HEK293 (cell line): ENCODE results near the gene BET1L.

ENCODE experiments used
- BCL6B ChIP-seq: fragments of 450-650 bp; formaldehyde crosslinking; IDR thresholded peaks from 2 replicates; pipeline ENCODE4 v1.5.1; 2017; ENCODE audit warnings: missing biosample characterization, missing genetic modification characterization
- SP3 ChIP-seq: fragments of 450-650 bp; formaldehyde crosslinking; IDR thresholded peaks from 2 replicates; pipeline ENCODE4 v1.5.1; 2016; ENCODE audit warnings: missing biosample characterization, missing genetic modification characterization
- WT1 ChIP-seq: fragments of 450-650 bp; formaldehyde crosslinking; IDR thresholded peaks from 2 replicates; pipeline ENCODE4 v1.5.1; 2016; ENCODE audit warnings: missing biosample characterization, missing genetic modification characterization
- ZBTB1 ChIP-seq: fragments of 450-650 bp; formaldehyde crosslinking; IDR thresholded peaks from 2 replicates; pipeline ENCODE4 v1.5.1; 2016; ENCODE audit warnings: missing biosample characterization, missing genetic modification characterization
- ZBTB11 ChIP-seq: fragments of 450-650 bp; formaldehyde crosslinking; conservative IDR thresholded peaks from 2 replicates; pipeline ENCODE4 v1.5.1; 2016; ENCODE audit warnings: low read depth, missing biosample characterization, missing genetic modification characterization
- ZBTB21 ChIP-seq: fragments of 450-650 bp; formaldehyde crosslinking; IDR thresholded peaks from 2 replicates; pipeline ENCODE4 v1.5.1; 2017; ENCODE audit warnings: missing biosample characterization, missing genetic modification characterization
- ZBTB6 ChIP-seq: fragments of 450-650 bp; formaldehyde crosslinking; IDR thresholded peaks from 2 replicates; pipeline ENCODE4 v1.5.1; 2017; ENCODE audit warnings: missing biosample characterization, missing genetic modification characterization
- ZBTB7A ChIP-seq: fragments of 450-650 bp; formaldehyde crosslinking; IDR thresholded peaks from 2 replicates; pipeline ENCODE4 v1.5.1; 2016; ENCODE audit warnings: low read depth, missing biosample characterization, missing genetic modification characterization
- ZFP37 ChIP-seq: fragments of 450-650 bp; formaldehyde crosslinking; IDR thresholded peaks from 2 replicates; pipeline ENCODE4 v1.5.1; 2016; ENCODE audit warnings: missing biosample characterization, missing genetic modification characterization
- ZFP69B ChIP-seq: fragments of 450-650 bp; formaldehyde crosslinking; IDR thresholded peaks from 2 replicates; pipeline ENCODE4 v1.5.1; 2016; ENCODE audit warnings: missing biosample characterization, missing genetic modification characterization
- ZNF10 ChIP-seq: fragments of 450-650 bp; formaldehyde crosslinking; IDR thresholded peaks from 2 replicates; pipeline ENCODE4 v1.5.1; 2017; ENCODE audit warnings: missing biosample characterization, missing genetic modification characterization
- ZNF148 ChIP-seq: fragments of 450-650 bp; formaldehyde crosslinking; IDR thresholded peaks from 2 replicates; pipeline ENCODE4 v1.5.0; 2017; ENCODE audit warnings: missing biosample characterization, missing genetic modification characterization, borderline replicate concordance
- ZNF174 ChIP-seq: fragments of 450-650 bp; formaldehyde crosslinking; IDR thresholded peaks from 2 replicates; pipeline ENCODE4 v1.5.0; 2017; ENCODE audit warnings: missing biosample characterization, mild to moderate bottlenecking, missing genetic modification characterization
- ZNF211 ChIP-seq: fragments of 450-650 bp; formaldehyde crosslinking; IDR thresholded peaks from 2 replicates; pipeline ENCODE4 v1.5.1; 2016; ENCODE audit warnings: low read depth, missing biosample characterization, missing genetic modification characterization
- ZNF239 ChIP-seq: fragments of 450-650 bp; formaldehyde crosslinking; IDR thresholded peaks from 2 replicates; pipeline ENCODE4 v1.5.1; 2016; ENCODE audit warnings: missing biosample characterization, missing genetic modification characterization
- ZNF248 ChIP-seq: fragments of 450-650 bp; formaldehyde crosslinking; IDR thresholded peaks from 2 replicates; pipeline ENCODE4 v1.5.1; 2017; ENCODE audit warnings: missing biosample characterization, missing genetic modification characterization
- ZNF26 ChIP-seq: fragments of 450-650 bp; formaldehyde crosslinking; IDR thresholded peaks from 2 replicates; pipeline ENCODE4 v1.5.1; 2016; ENCODE audit warnings: missing biosample characterization, missing genetic modification characterization
- ZNF280D ChIP-seq: fragments of 450-650 bp; formaldehyde crosslinking; IDR thresholded peaks from 2 replicates; pipeline ENCODE4 v1.5.1; 2016; ENCODE audit warnings: missing biosample characterization, missing genetic modification characterization
- ZNF311 ChIP-seq: fragments of 450-650 bp; formaldehyde crosslinking; IDR thresholded peaks from 2 replicates; pipeline ENCODE4 v1.5.1; 2017; ENCODE audit warnings: missing biosample characterization, missing genetic modification characterization, borderline replicate concordance
- ZNF335 ChIP-seq: fragments of 450-650 bp; formaldehyde crosslinking; conservative IDR thresholded peaks from 2 replicates; pipeline ENCODE4 v1.5.1; 2016; ENCODE audit warnings: missing biosample characterization, missing genetic modification characterization
- ZNF391 ChIP-seq: fragments of 450-650 bp; formaldehyde crosslinking; IDR thresholded peaks from 2 replicates; pipeline ENCODE4 v1.5.1; 2016; ENCODE audit warnings: low read depth, missing biosample characterization, missing genetic modification characterization, borderline replicate concordance
- ZNF404 ChIP-seq: fragments of 450-650 bp; formaldehyde crosslinking; IDR thresholded peaks from 2 replicates; pipeline ENCODE4 v1.5.1; 2017; ENCODE audit warnings: missing biosample characterization, missing genetic modification characterization
- ZNF658 ChIP-seq: fragments of 450-650 bp; formaldehyde crosslinking; IDR thresholded peaks from 2 replicates; pipeline ENCODE4; 2016; ENCODE audit warnings: missing biosample characterization, missing genetic modification characterization
- ZNF660 ChIP-seq: fragments of 450-650 bp; IDR thresholded peaks from 2 replicates; pipeline ENCODE4 v1.5.1; 2018; ENCODE audit warnings: missing biosample characterization, mild to moderate bottlenecking, missing genetic modification characterization
- ZNF670 ChIP-seq: fragments of 450-650 bp; formaldehyde crosslinking; IDR thresholded peaks from 2 replicates; pipeline ENCODE4 v1.5.1; 2016; ENCODE audit warnings: missing biosample characterization, missing genetic modification characterization, low read depth
- ZNF785 ChIP-seq: fragments of 450-650 bp; formaldehyde crosslinking; IDR thresholded peaks from 2 replicates; pipeline ENCODE4 v1.5.1; 2016; ENCODE audit warnings: missing biosample characterization, missing genetic modification characterization
- ZSCAN23 ChIP-seq: fragments of 450-650 bp; formaldehyde crosslinking; IDR thresholded peaks from 2 replicates; pipeline ENCODE4 v1.5.1; 2016; ENCODE audit warnings: missing biosample characterization, missing genetic modification characterization
- ZSCAN30 ChIP-seq: fragments of 450-650 bp; IDR thresholded peaks from 2 replicates; pipeline ENCODE4 v1.5.1; 2018; ENCODE audit warnings: missing biosample characterization, mild to moderate bottlenecking, missing genetic modification characterization, moderate library complexity

Gene BET1L

GRCh38 chr11:207208-207862 is at the start of gene BET1L, which contains the start of gene RIC8A (continued):
- TF ChIP-seq WT1 (tag by site-specific recombination) (no peak), ZNF311 (tag by site-specific recombination) (no peak), ZNF239 (no peak), ZNF174 (tag by site-specific recombination) (no peak), BCL6B (tag by site-specific recombination) (no peak), SP3 (tag by site-specific recombination) (peak; percentile 91), ZBTB1 (tag by site-specific recombination) (no peak), ZNF211 (tag by site-specific recombination) (no peak), ZNF280D (no peak), ZFP69B (tag by site-specific recombination) (0 out of 2 replicates have a peak, but pooled peaks have one; percentile 28), ZNF335 (tag by site-specific recombination) (peak; percentile 6), ZNF26 (tag by site-specific recombination) (no peak), ZSCAN23 (no peak), ZNF658 (tag by site-specific recombination) (no peak), ZBTB7A (tag by site-specific recombination) (no peak), ZNF660 (tag by site-specific recombination) (no peak), ZNF670 (tag by site-specific recombination) (no peak), ZNF785 (tag by site-specific recombination) (no peak), ZBTB21 (0 out of 2 replicates have a peak, but pooled peaks have one; percentile 12), ZSCAN30 (tag by site-specific recombination) (no peak; the same call in 1 of the 2 replicates), ZNF248 (tag by site-specific recombination) (no peak), ZFP37 (tag by site-specific recombination) (0 out of 2 replicates have a peak, but pooled peaks have one; percentile 28), ZNF148 (tag by site-specific recombination) (no peak), ZBTB6 (no peak), ZBTB11 (tag by site-specific recombination) (peak; percentile 97), ZNF391 (no peak), ZNF10 (tag by site-specific recombination) (no peak), ZNF404 (tag by site-specific recombination) (no peak)
